ENCODE results near the gene ADAMTSL1.

DNA sequence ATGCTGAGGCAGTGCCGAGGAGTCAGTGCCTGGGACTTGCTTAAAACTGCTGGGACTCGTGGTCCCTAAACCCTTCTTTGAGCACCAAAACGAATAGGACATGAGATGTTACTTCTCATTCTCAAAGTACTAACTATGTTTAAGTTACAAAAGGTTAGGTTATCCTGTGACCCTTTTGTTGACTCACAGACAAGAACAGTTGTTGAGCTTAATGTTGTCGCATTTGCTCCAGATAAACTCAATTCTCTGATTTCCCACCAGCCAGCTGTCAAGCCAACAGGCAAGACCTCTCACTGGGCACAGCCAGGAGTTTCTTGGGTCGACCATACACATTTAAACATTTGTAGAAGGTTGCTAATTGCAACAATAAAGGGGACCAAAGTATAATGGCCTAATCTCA, 249.4 kb downstream of the ADAMTSL1 start:
- TF ChIP-seq, protein P1, sequence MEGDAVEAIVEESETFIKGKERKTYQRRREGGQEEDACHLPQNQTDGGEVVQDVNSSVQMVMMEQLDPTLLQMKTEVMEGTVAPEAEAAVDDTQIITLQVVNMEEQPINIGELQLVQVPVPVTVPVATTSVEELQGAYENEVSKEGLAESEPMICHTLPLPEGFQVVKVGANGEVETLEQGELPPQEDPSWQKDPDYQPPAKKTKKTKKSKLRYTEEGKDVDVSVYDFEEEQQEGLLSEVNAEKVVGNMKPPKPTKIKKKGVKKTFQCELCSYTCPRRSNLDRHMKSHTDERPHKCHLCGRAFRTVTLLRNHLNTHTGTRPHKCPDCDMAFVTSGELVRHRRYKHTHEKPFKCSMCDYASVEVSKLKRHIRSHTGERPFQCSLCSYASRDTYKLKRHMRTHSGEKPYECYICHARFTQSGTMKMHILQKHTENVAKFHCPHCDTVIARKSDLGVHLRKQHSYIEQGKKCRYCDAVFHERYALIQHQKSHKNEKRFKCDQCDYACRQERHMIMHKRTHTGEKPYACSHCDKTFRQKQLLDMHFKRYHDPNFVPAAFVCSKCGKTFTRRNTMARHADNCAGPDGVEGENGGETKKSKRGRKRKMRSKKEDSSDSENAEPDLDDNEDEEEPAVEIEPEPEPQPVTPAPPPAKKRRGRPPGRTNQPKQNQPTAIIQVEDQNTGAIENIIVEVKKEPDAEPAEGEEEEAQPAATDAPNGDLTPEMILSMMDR (conservative IDR thresholded peaks at IDR 0.05 in 1 of 2, IDR thresholded peaks at IDR 0.05 in 1 of 2; ENCODE audit: extremely low read depth in 1 of 2, insufficient read depth in 1 of 2, low read depth in 1 of 2, low read length in 2 of 2): no peak
- no peak for TF ChIP-seq EZH2 (IDR thresholded peaks at IDR 0.05; ENCODE audit: borderline replicate concordance, low read length)

Data from mammary epithelial cell (primary cell).